CD4-positive, alpha-beta T cell treated with Interleukin-21 for 1 hour (primary cell): ENCODE results near the gene PTPRN2.

Source experiments
- DNase-seq: peaks from one replicate; pipeline ENCODE4 v3.0.0-alpha.2; 2020

PTPRN2 gene

DNA sequence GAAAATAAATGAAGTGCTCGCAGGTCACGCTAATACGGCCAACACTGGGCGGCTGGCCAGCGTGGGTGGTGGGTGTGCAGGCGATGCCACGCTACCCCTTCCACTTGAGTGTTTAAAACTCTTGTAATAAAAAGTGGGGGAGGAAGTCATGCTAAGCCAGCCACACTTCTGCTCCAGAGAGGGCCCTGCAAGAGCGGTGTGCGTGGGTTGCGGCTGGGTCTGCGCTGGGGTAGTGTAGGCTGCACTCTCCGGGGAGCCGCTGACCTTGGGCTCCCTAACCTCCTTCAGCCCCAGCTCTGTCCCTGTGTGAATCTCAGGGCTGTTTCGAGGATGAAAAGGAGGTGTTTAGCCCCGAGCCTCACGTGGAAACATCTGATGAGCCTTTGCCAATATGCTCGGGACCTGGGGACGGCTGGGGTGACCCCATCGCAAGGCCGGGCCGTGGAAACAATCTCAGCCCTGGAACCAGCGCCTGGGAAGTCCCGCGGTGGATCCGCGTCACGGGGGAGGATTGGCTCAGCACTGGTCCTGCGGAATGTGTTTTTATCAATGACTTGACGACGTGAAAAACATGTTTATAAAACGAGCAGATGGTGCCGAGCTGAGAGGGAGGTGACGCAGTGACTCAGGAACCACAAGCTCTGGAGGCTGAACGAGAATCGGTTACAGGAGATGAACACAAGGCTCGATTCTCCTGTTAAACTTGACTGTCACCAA lies 972.4 kb downstream of the PTPRN2 start:
- DNase-seq = no peak

DNA sequence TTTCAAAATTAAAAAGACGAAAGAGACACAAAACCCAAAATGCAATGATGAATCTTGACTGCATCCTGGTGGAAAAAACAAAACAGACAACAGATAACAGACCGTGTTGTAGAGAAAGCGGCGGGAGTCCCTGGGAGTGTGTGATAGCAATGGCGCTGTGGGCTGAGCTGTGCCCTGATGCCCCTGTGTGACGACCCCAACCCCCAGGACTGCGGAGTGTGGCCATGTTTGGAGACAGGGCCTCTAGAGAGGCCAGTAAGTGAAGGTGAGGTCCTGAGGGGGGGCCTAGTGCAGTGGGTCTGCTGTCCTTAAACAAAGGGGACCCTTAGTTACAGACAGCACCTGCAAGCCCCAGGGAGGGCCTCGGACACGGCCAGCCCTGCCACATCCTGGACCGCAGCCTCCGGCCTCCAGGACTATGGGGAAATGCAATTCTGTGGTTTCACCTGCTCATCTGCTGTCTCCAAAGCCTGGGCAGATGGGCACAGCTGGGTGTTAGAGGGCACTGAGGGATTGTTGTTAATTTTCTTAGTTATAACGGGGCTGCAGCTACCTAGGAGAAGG lies 973.1 kb downstream of the PTPRN2 start:
- no peak for DNase-seq

DNA sequence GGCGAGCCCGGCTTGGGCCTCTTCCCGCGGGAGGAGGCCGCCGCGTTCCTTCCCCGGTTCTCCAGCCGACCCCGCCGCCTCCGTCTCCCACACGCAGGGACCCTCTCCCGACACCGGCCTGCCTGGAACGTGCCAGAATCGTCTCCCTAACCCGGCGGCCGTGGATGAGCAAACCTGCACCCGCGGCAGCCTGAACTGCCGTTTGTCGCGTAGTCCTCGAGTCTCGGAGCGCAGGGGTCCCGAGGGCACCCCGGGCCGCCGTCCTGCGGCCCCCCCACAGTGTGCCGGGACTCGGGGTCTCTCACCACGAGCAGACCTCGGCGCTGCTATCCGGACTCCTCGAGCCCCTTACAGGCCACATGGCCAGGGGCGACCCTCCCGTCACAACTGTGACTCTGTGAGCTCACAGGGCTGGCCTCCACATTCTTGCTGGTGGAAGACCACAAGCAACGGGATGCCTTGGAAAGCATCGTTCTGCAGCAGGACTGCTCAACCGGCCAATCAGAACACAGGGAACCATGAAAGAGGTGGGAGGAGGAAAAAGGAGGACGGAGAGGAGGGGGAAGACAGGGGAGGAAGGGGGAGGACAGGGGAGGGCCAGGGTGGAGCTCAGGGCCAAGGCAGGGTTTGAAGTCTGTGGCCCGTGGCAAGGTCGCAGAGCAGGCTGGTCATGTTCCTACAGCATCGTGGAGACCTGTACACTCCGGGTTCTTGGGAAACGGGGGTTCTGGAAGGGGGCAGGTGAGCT lies 973.9 kb downstream of the PTPRN2 start:
- DNase-seq = no peak

DNA sequence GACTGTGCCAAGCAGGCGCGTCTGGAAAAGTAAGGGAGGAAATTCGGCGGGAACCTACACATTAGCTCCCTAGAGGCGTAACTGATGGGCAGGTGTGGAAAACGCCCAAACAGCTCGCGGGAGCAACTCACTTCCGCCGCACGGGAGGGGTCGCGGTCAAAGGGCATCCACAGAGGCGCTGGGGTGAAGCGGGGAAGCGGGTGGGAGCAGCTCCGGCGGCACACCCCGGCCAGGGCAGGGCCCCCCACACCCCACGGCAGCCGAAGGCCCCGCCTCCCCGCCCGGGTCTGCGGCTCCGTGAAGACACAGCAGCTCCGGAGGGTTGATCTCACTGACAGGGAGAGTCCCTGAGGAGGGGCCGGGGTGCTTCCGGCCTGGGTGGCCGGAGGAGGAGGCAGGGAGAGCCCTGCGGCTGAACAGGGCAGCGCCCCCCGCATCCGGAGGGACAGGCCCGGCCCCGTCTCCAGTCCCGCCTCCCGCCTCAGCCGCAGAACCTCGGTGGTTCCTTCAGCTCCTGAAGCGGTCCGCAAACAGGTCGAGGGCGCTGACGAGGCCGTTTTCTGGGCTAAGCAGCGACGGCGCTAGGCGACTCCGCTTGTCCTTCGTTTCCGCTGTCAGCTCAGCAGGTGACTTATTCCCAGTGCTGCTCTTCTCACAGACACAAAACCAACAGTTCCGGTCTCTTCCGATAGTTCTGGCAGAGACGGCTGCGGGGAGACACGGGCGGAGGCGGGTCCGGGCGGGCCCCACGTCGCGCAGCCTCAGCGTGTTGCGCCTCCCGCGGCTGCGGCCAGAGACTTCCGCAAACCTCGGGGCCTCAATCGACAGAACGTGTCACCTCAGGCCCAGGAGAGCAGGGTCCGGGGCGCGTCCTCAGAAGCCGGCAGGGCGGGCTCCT lies 974.7 kb downstream of the PTPRN2 start:
- peak; percentile 72 for DNase-seq

GRCh38 chr7:157612009-157612663 lies 975.5 kb downstream of the PTPRN2 start:
- no peak for DNase-seq

DNA sequence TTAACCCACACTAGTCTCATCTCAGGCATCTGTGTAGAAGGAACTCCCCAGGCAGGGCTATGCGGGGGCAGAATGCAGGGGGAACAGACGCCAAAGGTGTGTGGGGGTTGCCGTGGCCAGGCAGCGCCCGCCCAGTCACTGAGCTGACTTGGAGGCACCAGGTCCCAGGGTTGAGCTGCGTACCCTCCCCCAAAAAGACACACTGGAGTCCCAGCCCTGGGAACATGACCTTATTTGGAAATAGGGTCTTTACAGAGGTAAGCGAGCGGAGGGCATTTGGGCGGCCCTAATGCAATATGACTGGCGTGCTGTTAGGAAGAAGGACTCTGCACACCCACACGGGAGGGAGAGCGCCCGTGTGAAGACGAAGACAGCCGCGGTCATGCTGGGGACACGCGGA lies 976.3 kb downstream of the PTPRN2 start:
- no peak for DNase-seq

GRCh38 chr7:157610671-157611295 lies 976.8 kb downstream of the PTPRN2 start:
- DNase-seq = no peak

DNA sequence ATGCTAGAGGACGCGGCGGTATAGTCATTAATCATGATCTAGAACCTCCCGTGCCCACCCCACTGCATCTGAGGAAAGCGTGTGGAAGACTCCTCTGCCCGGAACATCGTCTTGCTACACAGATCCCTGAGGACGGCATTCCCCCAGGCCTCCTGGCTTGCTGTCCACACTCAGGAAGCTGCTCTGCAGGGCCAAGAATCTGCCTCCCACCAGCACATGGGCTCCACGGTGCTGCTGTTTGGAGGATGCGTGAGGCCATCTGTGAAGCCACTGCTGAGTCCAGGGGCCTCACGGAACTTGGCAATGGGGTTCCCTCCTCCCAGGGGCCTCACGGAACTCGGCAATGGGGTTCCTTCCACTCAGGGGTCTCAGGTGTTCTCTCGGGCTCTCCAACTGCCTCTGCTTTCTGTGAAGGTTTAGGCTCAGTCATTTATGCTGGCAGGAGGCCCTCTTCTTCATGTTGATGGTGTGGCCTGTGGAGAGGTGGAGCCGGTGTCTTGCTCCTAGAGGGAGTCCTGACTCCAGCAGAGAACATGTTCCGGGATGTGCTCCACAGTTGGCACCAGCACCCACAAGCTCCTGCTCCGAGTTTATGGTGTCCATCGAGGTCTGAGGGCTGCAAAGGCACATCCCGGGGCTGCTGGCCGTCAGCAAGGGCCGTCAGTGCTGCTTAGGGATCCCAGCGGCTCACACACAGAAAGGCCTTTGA lies 977.5 kb downstream of the PTPRN2 start:
- no peak for DNase-seq

DNA sequence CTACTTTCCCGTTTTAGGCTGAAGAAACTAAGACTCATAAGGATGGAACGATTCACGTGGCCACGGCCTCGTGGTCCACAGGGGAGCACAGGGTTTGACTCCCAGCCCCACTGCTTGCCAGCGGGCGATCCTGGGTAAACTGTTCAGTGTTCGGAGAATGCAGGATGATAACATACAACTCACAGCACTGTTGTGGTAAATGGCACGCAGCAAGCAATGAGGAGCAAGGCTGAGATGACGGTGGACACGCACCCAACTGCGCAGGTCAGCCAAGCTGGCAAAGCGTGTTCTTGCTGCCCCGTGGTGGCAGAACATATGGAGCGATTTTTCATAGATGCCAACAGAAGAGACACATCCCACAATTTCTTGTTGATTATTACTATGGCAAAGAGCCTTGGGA lies 978.1 kb downstream of the PTPRN2 start:
- no peak for DNase-seq

GRCh38 chr7:157607218-157607617 lies 980.4 kb downstream of the PTPRN2 start:
- DNase-seq = no peak

DNA sequence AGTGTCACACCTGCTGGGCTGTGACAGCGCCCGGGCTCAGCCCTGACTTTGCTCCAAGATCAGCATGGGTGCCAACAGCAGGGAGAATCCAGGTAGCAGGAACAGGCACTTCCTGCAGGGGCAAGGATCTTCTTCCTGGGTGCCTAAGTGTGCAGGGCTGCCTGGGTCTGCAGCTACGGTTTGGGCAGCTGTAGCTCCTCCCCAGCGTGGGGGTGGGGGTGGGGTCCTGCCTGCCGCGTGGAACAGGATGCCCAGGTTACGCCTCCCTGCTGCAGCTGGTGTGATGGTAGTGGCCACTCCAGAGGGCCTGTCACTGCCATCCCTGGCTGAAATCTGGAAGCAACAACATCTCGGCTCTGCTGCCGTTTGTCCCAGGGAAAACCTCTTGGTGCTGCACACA lies 981.5 kb downstream of the PTPRN2 start:
- DNase-seq = no peak

DNA sequence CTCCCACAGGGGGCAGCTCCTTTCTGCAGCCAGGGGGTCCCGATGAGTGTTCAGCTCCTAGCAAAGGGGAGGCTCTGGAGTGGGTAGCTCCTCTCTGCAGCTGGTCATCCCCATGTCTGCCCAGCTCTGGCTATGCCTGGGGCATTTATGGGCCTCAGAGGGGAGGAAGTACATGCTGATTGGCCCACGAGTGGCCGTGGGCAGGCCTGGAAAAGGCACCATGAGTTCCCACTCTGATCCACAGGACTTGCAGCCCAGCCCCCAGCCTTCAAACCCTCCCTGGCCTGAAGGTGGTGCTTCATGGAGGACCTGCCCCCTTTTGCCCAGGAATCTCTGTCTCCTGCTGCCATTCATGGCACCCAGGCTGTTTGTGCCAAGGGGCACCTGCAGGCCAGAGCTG lies 982.0 kb downstream of the PTPRN2 start:
- no peak for DNase-seq

GRCh38 chr7:157604661-157605381 lies 982.8 kb downstream of the PTPRN2 start:
- no peak for DNase-seq

- no peak for DNase-seq
These were observed 983.9 kb downstream of the PTPRN2 start for GRCh38 chr7:157603716-157604115.

GRCh38 chr7:157603005-157603404 lies 984.6 kb downstream of the PTPRN2 start:
- DNase-seq = no peak

DNA sequence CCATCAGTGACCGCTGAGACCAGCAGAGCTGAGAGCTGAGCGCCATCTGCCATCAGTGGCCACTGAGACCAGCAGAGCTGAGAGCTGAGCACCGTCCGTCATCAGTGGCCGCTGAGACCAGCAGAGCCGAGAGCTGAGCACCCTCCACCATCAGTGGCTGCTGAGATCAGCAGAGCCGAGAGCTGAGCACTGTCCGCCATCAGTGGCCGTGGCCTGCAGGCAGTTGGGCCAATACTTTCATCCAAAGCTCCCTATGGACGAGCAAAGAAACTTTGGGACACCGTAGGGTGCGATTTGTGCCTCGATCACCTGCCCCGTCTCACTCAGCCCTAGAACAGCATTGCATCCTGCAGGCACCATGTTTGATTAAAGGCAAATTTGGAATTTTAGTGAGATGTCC lies 985.0 kb downstream of the PTPRN2 start:
- no peak for DNase-seq

DNA sequence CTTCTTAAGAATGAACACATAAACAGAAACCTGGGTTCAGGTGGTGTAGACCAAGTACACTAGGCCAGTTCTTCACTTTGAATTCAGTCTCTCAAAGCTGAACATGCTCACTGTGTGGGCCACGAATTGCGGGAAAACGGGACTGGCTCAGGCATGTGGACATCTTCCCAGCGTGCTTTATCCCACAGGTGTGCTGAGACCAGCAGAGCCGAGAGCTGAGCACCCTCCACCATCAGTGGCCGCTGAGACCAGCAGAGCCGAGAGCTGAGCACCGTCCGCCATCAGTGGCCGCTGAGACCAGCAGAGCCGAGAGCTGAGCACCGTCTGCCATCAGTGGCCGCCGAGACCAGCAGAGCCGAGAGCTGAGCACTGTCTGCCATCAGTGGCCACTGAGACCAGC lies 985.5 kb downstream of the PTPRN2 start:
- no peak for DNase-seq

GRCh38 chr7:157601530-157601929 lies 986.1 kb downstream of the PTPRN2 start:
- no peak for DNase-seq

- DNase-seq = no peak
These were observed 988.1 kb downstream of the PTPRN2 start for GRCh38 chr7:157599491-157599890.

DNA sequence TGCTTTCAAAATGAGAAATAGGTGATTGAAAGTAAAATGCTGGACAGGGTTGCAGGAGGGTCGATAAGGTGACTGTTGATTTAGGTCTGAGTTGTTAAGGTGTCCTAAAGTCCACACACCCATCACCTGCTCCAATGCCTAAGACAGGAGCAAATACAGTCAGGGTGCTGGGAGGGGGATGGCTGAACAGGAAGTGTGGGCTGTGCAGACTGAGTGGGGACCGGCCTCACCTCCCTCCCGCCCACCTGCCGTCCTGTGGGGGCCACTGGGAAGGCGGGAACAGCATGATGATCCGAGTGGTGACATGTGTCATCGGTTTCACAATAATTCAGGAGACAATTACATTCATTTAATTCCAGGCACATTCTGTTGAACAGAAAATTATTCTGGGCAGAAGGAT lies 990.1 kb downstream of the PTPRN2 start:
- DNase-seq = no peak

GRCh38 chr7:157596881-157597280 lies 990.7 kb downstream of the PTPRN2 start:
- no peak for DNase-seq
